Motor neuron (in vitro differentiated cells): ENCODE measurements around the gene PIGO. TPM values are rescaled to one million over a fixed set of nuclear protein-coding genes. Genes with fewer than 3 reads are reported as not detected.

ENCODE experiments used
- ATAC-seq, 8 experiments: fragments of 200-7000 bp; cut with Tn5 transposase; replicated peaks in 6 of 8; 2 replicates each; pipeline ENCODE4 v1.8.0; 2021; ENCODE audit warnings: mild to moderate bottlenecking in 8 of 8, moderate library complexity in 8 of 8
- H3K27ac ChIP-seq, 2 donors: fragments of 250-450 bp; sonication (Bioruptor Pico); 2 replicates each; pipeline ENCODE4 v1.9.0; 2021; ENCODE audit warnings: antibody characterized with exemption in 2 of 2, mild to moderate bottlenecking in 2 of 2, moderate library complexity in 1 of 2
- H3K4me1 ChIP-seq, 2 donors: fragments of 250-450 bp; sonication (Bioruptor Pico); replicated peaks in 1 of 2; 2 replicates each; pipeline ENCODE4 v1.6.1; 2021; ENCODE audit warnings: antibody characterized with exemption in 2 of 2, mild to moderate bottlenecking in 2 of 2, moderate library complexity in 1 of 2
- H3K4me3 ChIP-seq, 5 donors: fragments of 250-450 bp; sonication (Bioruptor Pico); 2 replicates each; pipeline ENCODE4 v1.9.0; 2021; ENCODE audit warnings: antibody characterized with exemption in 5 of 5, mild to moderate bottlenecking in 5 of 5, moderate library complexity in 4 of 5
- WGBS, 10 experiments: fragments of 450-650 bp; shearing (Covaris generic); methylation state at CpG; one replicate each; pipeline ENCODE4 v1.0.0; 2022; 5-methylcytosine and 5-hydroxymethylcytosine counted together
- in situ Hi-C, 9 experiments: fragments of 400-800 bp; cut with MboI; loops; one replicate each; pipeline ENCODE4 v1.15.0; 2021; ENCODE audit warnings: low sequenced_read_pairs in 9 of 9, low pct_unique_long_range_greater_than_20kb in 2 of 9; ENCODE audit not compliant: unreplicated experiment in 9 of 9
- total RNA-seq, 8 experiments: library from RNA; unstranded; fragments of 300-600 nt; gene quantifications; 2 replicates each; pipeline versions ENCODE4 v1.2.3 to v1.2.4, GENCODE V29; 2022

PIGO gene
- total RNA-seq, 8 experiments from 2014 or later: 7.8 to 27.0 (median 12.7) TPM

DNA sequence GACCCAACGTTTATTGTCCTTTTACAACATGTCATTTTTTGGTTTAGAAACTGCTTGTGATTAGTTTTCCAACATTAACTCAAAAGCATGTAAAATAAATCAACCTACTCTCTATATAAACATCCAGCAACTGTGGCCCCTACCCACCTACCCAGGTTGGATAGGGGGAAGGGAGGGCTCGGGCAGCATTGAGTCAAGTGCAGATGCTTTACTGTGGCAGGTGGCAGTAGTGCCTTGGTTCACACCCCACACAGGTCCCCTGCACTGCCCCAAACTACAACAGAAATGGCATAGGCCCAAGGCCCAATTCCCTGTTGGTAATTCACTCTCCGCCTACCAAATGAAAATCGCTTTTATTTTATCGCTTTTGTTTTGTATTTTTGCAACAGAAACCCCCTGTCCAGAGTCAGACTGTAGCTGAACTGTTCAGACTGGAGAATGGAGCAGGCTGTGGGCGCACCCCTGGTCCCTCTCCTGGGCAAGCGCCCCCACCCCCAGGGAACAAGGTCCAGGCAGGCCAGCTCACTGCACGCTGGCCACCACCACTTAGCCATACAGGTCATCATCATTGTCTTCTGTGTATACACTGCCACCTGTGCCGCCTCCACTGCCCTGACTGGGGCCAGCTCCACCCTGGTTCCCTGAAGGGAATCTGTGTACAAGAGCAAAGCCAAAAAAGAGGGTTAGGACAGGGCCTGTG, 39.7 kb downstream of the PIGO start:
- H3K4me1 ChIP-seq: no peaks in the 10 kb centered on the region
- in situ Hi-C loops: no loop called here
- H3K4me3 ChIP-seq: no peak overlapping the region
- H3K27ac ChIP-seq: no peak overlapping the region
- ATAC-seq: peak in 4 of 8 experiments; percentile 10 to 46 (median 27)
- 60 to 100% (median 95%) methylated on average over 1 to 7 of the region's 9 CpGs; no CpG with 5 or more reads in 2 of the 10 experiments for WGBS, 10 experiments

- Histone ChIP-seq H3K4me3 (no peak overlapping the region), H3K27ac (no peak overlapping the region), H3K4me1 (no peaks in the 10 kb centered on the region)
- in situ Hi-C loops: no loop called here
- ATAC-seq: no peak
- WGBS, 10 experiments: 85 to 100% (median 96%) methylated on average over 1 to 12 of the region's 14 CpGs; no CpG with 5 or more reads in 1 of the 10 experiments
Observed at GRCh38 chr9:35054871-35055644, 41.3 kb downstream of the PIGO start.

- in situ Hi-C loops: no loop called here
- WGBS, 10 experiments: 60 to 100% (median 71%) methylated on average over 1 to 5 of the region's 5 CpGs; no CpG with 5 or more reads in 2 of the 10 experiments
- no peak overlapping the region for H3K27ac ChIP-seq
- no peak for ATAC-seq
- no peak overlapping the region for H3K4me3 ChIP-seq
- H3K4me1 ChIP-seq: no peaks in the 10 kb centered on the region
Observed at GRCh38 chr9:35054185-35054835, 42.1 kb downstream of the PIGO start.

- H3K27ac ChIP-seq: no peak overlapping the region
- in situ Hi-C loops: no loop called here
- no peaks in the 10 kb centered on the region for H3K4me1 ChIP-seq
- 80 to 100% (median 86%) methylated on average over 2 to 7 of the region's 7 CpGs; no CpG with 5 or more reads in 1 of the 10 experiments for WGBS, 10 experiments
- H3K4me3 ChIP-seq: no peak overlapping the region
- ATAC-seq: peak in 4 of 8 experiments; percentile 36 to 66 (median 50)
Observed at GRCh38 chr9:35051069-35051967, 45.1 kb downstream of the PIGO start.

- Histone ChIP-seq H3K27ac (no peak overlapping the region), H3K4me1 (no peaks in the 10 kb centered on the region), H3K4me3 (no peak overlapping the region)
- ATAC-seq: no peak
- in situ Hi-C loops: no loop called here
- WGBS, 10 experiments: 29 to 100% (median 90%) methylated on average over 1 to 6 of the region's 6 CpGs
Observed at GRCh38 chr9:35048511-35048910, 47.9 kb downstream of the PIGO start.

DNA sequence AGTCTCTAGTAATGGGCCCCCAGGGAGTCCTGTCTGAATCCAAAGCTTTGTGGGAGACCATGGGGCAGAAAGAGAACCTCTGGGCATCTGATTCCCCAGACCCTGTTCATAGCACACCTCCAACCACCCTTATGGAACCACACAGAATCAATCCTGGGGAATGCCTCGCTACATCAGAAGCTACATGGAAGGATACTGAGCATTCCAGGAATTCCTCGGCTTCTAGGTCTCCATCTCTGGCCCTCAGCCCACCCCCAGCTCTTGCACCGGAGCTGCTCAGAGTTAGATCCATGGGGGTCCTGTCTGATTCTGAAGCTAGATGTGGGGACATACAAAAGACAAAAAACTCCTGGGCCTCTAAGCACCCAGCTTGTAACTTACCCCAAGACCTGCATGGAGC, 52.3 kb downstream of the PIGO start:
- H3K4me3 ChIP-seq: no peak overlapping the region
- in situ Hi-C loops: no loop called here
- H3K27ac ChIP-seq: no peak overlapping the region
- WGBS, 10 experiments: 80 to 100% (median 100%) methylated on average over 1 to 2 of the region's 3 CpGs; no CpG with 5 or more reads in 4 of the 10 experiments
- H3K4me1 ChIP-seq: no peaks in the 10 kb centered on the region
- no peak for ATAC-seq

DNA sequence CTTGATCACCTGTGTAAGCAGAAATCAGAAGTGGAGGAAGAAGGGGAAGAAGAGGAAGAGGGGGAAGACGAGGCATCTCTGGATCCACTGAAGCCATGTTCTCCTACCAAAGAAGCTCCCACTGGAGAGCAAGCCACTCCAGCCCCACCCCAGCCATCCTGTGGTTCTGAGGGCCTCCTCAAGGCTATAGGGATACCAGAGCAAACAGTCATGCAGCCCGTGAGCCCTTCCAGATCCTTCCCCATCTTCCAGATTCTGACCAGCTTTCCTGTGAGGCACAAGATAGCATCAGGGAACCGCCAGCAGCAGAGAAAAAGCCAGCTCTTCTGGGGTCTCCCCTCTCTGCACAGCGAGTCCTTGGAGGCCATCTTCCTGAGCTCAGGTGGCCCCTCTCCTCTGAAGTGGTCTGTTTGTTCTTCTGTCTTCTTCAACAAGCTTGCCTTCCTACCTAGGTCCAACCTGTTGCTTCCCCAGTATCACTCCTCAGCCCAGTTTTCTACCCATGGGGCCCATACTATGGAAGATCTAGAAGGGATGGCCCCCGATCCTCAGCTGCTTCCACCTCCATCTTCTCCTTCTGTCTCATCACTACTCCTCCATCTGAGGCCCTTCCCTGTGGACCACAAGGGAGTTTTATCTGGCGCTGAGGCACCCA, 53.4 kb downstream of the PIGO start:
- no peak overlapping the region for H3K4me3 ChIP-seq
- WGBS, 10 experiments: 83 to 100% (median 94%) methylated on average over 1 to 5 of the region's 6 CpGs; no CpG with 5 or more reads in 3 of the 10 experiments
- no peaks in the 10 kb centered on the region for H3K4me1 ChIP-seq
- in situ Hi-C loops: no loop called here
- no peak overlapping the region for H3K27ac ChIP-seq
- no peak for ATAC-seq

GRCh38 chr9:35042081-35042604, 54.2 kb downstream of the PIGO start:
- H3K4me3 ChIP-seq: no peak overlapping the region
- no peaks in the 10 kb centered on the region for H3K4me1 ChIP-seq
- in situ Hi-C loops: no loop called here
- H3K27ac ChIP-seq: no peak overlapping the region
- 75 to 100% (median 80%) methylated on average over 1 to 3 of the region's 3 CpGs; no CpG with 5 or more reads in 5 of the 10 experiments for WGBS, 10 experiments
- ATAC-seq: peak in 5 of 8 experiments; percentile 7 to 55 (median 32)

Other genes with a start within 250 kb of the PIGO start
- gene PHF24, start 138.3 kb downstream of the PIGO start, total RNA-seq: 10 to 100 TPM in 1 of 8 experiments, 1 to 10 TPM in 3, under 1 TPM in 4; 0.04 to 21.3 (median 0.93) TPM
- 10 to 100 TPM in 6 of 8 experiments, 1 to 10 TPM in 2; 4.8 to 45.8 (median 30.2) TPM for gene DNAJB5, start 106.8 kb downstream of the PIGO start, total RNA-seq
- 100 to 1,000 TPM; 112 to 342 (median 164) TPM for gene VCP, start 24.0 kb downstream of the PIGO start, total RNA-seq
- 10 to 100 TPM in 7 of 8 experiments, 1 to 10 TPM in 1; 9.1 to 40.7 (median 22.5) TPM for gene FANCG, start 16.6 kb downstream of the PIGO start, total RNA-seq
- 100 to 1,000 TPM in 7 of 8 experiments, 10 to 100 TPM in 1; 87.2 to 178 (median 125) TPM for gene STOML2, start 6.5 kb upstream of the PIGO start, total RNA-seq
- gene ATOSB, start 19.3 kb upstream of the PIGO start, total RNA-seq: 10 to 100 TPM; 16.1 to 39.3 (median 23.2) TPM
- gene UNC13B, start 65.4 kb upstream of the PIGO start, total RNA-seq: 10 to 100 TPM; 32.3 to 71.1 (median 53.4) TPM